HEK293 (cell line): Measurements from ENCODE around the gene MCU.

Source experiments
- CTCF ChIA-PET: fragments of 350-600 bp; formaldehyde crosslinking; extraction: SDS; loops from one replicate; lab custom pipeline; 2021; ENCODE audit warnings: antibody characterized with exemption; lab: Yijun Ruan, JAX
- POLR2A ChIA-PET: fragments of 300-600 bp; formaldehyde crosslinking; extraction: SDS; loops from one replicate; lab custom pipeline; 2020; ENCODE audit warnings: antibody characterized with exemption, inconsistent platforms; lab: Yijun Ruan, JAX
- H3K27ac ChIP-seq: fragments of 200-500 bp; sonication (Bioruptor generic); 2 replicates; pipeline ENCODE4 v1.5.1; 2014; ENCODE audit warnings: low read depth, low read length, control low read depth, inconsistent platforms; ENCODE audit errors: extremely low read depth
- H3K36me3 ChIP-seq, 2 experiments: fragments of 200-500 bp in 1 of 2; sonication (Bioruptor generic) in 1 of 2; 1 replicate in 1 of 2; 2 replicates in 1 of 2; pipeline ENCODE4 v1.5.1; 2014 to 2017; ENCODE audit warnings: inconsistent platforms in 2 of 2, low read length in 2 of 2; ENCODE audit not compliant: control insufficient read depth in 2 of 2, insufficient read depth in 1 of 2
- H3K4me1 ChIP-seq: fragments of 200-500 bp; sonication (Bioruptor generic); 2 replicates; pipeline ENCODE4 v1.5.1; 2014; ENCODE audit warnings: mild to moderate bottlenecking, low read length, inconsistent platforms; ENCODE audit not compliant: control insufficient read depth, insufficient read depth
- H3K4me3 ChIP-seq: 2 replicates; pipeline ENCODE4 v1.5.1; 2011; ENCODE audit warnings: low read depth, mild to moderate bottlenecking, control low read depth, low read length, moderate library complexity
- H3K9me3 ChIP-seq: fragments of 200-500 bp; sonication (Bioruptor generic); 2 replicates; pipeline ENCODE4 v1.5.1; 2014; ENCODE audit warnings: low read depth, low read length, inconsistent platforms; ENCODE audit not compliant: control insufficient read depth, insufficient read depth
- BCL11A ChIP-seq: fragments of 450-650 bp; formaldehyde crosslinking; IDR thresholded peaks from 2 replicates; pipeline ENCODE4 v1.5.1; 2016; ENCODE audit warnings: low read depth, missing biosample characterization, missing genetic modification characterization
- FEZF1 ChIP-seq: fragments of 450-650 bp; formaldehyde crosslinking; IDR thresholded peaks from 2 replicates; pipeline ENCODE4 v1.5.1; 2016; ENCODE audit warnings: missing biosample characterization, missing genetic modification characterization
- IKZF3 ChIP-seq: fragments of 450-650 bp; IDR thresholded peaks from 2 replicates; pipeline ENCODE4 v1.5.0; 2018; ENCODE audit warnings: missing biosample characterization, mild to moderate bottlenecking, missing genetic modification characterization, moderate library complexity
- KLF10 ChIP-seq: fragments of 450-650 bp; IDR thresholded peaks from 2 replicates; pipeline ENCODE4 v1.5.1; 2018; ENCODE audit warnings: missing biosample characterization, mild to moderate bottlenecking, missing genetic modification characterization
- SCRT1 ChIP-seq: fragments of 450-650 bp; formaldehyde crosslinking; IDR thresholded peaks from 2 replicates; pipeline ENCODE4 v1.5.1; 2016; ENCODE audit warnings: missing biosample characterization, missing genetic modification characterization, borderline replicate concordance
- SCRT2 ChIP-seq: fragments of 450-650 bp; formaldehyde crosslinking; IDR thresholded peaks from 2 replicates; pipeline ENCODE4 v1.5.1; 2016; ENCODE audit warnings: missing biosample characterization, missing genetic modification characterization
- TRIM28 ChIP-seq: IDR thresholded peaks from 2 replicates; pipeline ENCODE4 v1.6.1; 2011; ENCODE audit warnings: low read length, control low read depth, borderline replicate concordance
- ZBTB20 ChIP-seq: fragments of 450-650 bp; formaldehyde crosslinking; IDR thresholded peaks from 2 replicates; pipeline ENCODE4 v1.5.1; 2016; ENCODE audit warnings: missing biosample characterization, missing genetic modification characterization
- ZNF10 ChIP-seq: fragments of 450-650 bp; formaldehyde crosslinking; IDR thresholded peaks from 2 replicates; pipeline ENCODE4 v1.5.1; 2017; ENCODE audit warnings: missing biosample characterization, missing genetic modification characterization
- ZNF354C ChIP-seq: fragments of 450-650 bp; formaldehyde crosslinking; IDR thresholded peaks from 2 replicates; pipeline ENCODE4 v1.5.1; 2016; ENCODE audit warnings: missing biosample characterization, missing genetic modification characterization, low read depth, borderline replicate concordance
- ZNF362 ChIP-seq: fragments of 450-650 bp; formaldehyde crosslinking; IDR thresholded peaks from 2 replicates; pipeline ENCODE4 v1.5.1; 2016; ENCODE audit warnings: missing biosample characterization, missing genetic modification characterization
- ZNF558 ChIP-seq: fragments of 450-650 bp; formaldehyde crosslinking; IDR thresholded peaks from 2 replicates; pipeline ENCODE4 v1.5.1; 2016; ENCODE audit warnings: missing biosample characterization, missing genetic modification characterization
- ZNF561 ChIP-seq: fragments of 450-650 bp; IDR thresholded peaks from 2 replicates; pipeline ENCODE4 v1.5.1; 2018; ENCODE audit warnings: missing biosample characterization, missing genetic modification characterization, borderline replicate concordance
- ZNF571 ChIP-seq: fragments of 450-650 bp; formaldehyde crosslinking; IDR thresholded peaks from 2 replicates; pipeline ENCODE4 v1.5.0; 2017; ENCODE audit warnings: missing biosample characterization, missing genetic modification characterization
- ZNF596 ChIP-seq: fragments of 450-650 bp; IDR thresholded peaks from 2 replicates; pipeline ENCODE4 v1.5.0; 2018; ENCODE audit warnings: missing biosample characterization, mild to moderate bottlenecking, missing genetic modification characterization, moderate library complexity
- ZNF626 ChIP-seq: fragments of 450-650 bp; sonication (Bioruptor Pico); formaldehyde crosslinking; IDR thresholded peaks from 2 replicates; pipeline ENCODE4 v1.5.1; 2018; ENCODE audit warnings: missing biosample characterization, missing genetic modification characterization, inconsistent platforms
- ZNF629 ChIP-seq: fragments of 450-650 bp; formaldehyde crosslinking; IDR thresholded peaks from 2 replicates; pipeline ENCODE4 v1.5.1; 2017; ENCODE audit warnings: missing biosample characterization, missing genetic modification characterization
- ZNF639 ChIP-seq: fragments of 450-650 bp; formaldehyde crosslinking; IDR thresholded peaks from 2 replicates; pipeline ENCODE4 v1.5.1; 2016; ENCODE audit warnings: missing biosample characterization, missing genetic modification characterization
- ZNF660 ChIP-seq: fragments of 450-650 bp; IDR thresholded peaks from 2 replicates; pipeline ENCODE4 v1.5.1; 2018; ENCODE audit warnings: missing biosample characterization, mild to moderate bottlenecking, missing genetic modification characterization
- ZNF704 ChIP-seq: fragments of 450-650 bp; formaldehyde crosslinking; IDR thresholded peaks from 2 replicates; pipeline ENCODE4 v1.5.1; 2016; ENCODE audit warnings: missing biosample characterization, missing genetic modification characterization
- ZNF837 ChIP-seq: fragments of 450-650 bp; formaldehyde crosslinking; IDR thresholded peaks from 2 replicates; pipeline ENCODE4 v1.5.1; 2016; ENCODE audit warnings: missing biosample characterization, missing genetic modification characterization
- ZNF843 ChIP-seq: fragments of 450-650 bp; formaldehyde crosslinking; IDR thresholded peaks from 2 replicates; pipeline ENCODE4 v1.5.1; 2016; ENCODE audit warnings: missing biosample characterization, missing genetic modification characterization
- TF ChIP-seq, protein P1 (sequence below): fragments of 450-650 bp; formaldehyde crosslinking; IDR thresholded peaks from 2 replicates; pipeline ENCODE4 v1.5.1; 2017; ENCODE audit warnings: missing biosample characterization, missing genetic modification characterization
- TF ChIP-seq, protein P2 (sequence below): fragments of 450-650 bp; formaldehyde crosslinking; IDR thresholded peaks from 2 replicates; pipeline ENCODE4 v1.5.1; 2016; ENCODE audit warnings: missing biosample characterization, missing genetic modification characterization
- TF ChIP-seq, protein P3 (sequence below): fragments of 450-650 bp; formaldehyde crosslinking; IDR thresholded peaks from 2 replicates; pipeline ENCODE4 v1.5.0; 2017; ENCODE audit warnings: missing biosample characterization, missing genetic modification characterization, borderline replicate concordance

MCU gene

DNA sequence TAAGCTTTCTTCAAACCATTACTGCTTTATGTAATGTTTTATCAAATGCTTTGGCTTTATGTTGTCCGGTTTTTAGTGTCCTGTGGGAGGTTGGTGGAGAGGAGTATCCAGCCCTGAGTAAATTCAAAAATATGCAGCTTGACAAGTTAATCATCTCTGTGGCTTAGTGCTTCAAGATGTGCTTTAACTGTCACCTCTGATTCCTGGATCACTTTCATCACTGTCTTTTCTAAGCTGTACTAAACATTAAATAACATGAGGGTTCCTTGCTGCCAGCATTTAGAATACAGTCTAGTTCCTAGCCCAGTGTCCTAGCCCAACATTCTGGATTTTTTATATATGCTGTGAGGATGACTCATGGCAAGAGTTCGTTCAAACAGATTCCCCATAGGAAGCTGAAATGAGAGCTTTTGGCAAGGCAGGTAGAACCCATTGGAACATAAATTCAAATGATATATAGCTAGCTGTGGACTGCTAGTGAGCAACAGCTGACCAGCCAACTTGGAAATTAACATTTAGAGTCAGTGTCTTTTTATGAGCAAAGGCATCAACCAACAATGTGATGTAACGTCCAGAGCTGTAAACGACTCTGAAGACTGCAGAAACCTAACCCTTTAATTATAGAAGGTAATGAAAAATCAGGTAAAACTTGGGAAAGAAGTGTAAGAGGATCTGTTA is 120.9 kb downstream of the MCU start:
- POLR2A ChIA-PET: interaction anchor here (0.7 kb wide), 1 partner anchor 21 kb away, joined by 3 read pairs; no protein-coding TSS in a partner anchor
- H3K4me1 ChIP-seq: peaks cover 24% of the 10 kb centered on the region
- no peak overlapping the region for H3K4me3 ChIP-seq
- CTCF ChIA-PET: interaction anchor here (0.6 kb wide), 1 partner anchor 9 kb away, joined by 3 read pairs; no protein-coding TSS in a partner anchor
- no peaks in the 10 kb centered on the region for H3K36me3 ChIP-seq
- no peaks in the 10 kb centered on the region for H3K9me3 ChIP-seq
- no peak overlapping the region; the same call in 1 of the 2 replicates for H3K27ac ChIP-seq
- TF ChIP-seq IKZF3 (tag by site-specific recombination): 0 out of 2 replicates have a peak, but pooled peaks have one; percentile 23
- TF ChIP-seq ZNF843 (tag by site-specific recombination): 0 out of 2 replicates have a peak, but pooled peaks have one; percentile 16
- TF ChIP-seq FEZF1 (tag by site-specific recombination): peak; percentile 88
- TF ChIP-seq SCRT1 (tag by site-specific recombination): peak; percentile 82
- no peak for TF ChIP-seq ZNF596 (tag by site-specific recombination)
- TF ChIP-seq, protein P1, sequence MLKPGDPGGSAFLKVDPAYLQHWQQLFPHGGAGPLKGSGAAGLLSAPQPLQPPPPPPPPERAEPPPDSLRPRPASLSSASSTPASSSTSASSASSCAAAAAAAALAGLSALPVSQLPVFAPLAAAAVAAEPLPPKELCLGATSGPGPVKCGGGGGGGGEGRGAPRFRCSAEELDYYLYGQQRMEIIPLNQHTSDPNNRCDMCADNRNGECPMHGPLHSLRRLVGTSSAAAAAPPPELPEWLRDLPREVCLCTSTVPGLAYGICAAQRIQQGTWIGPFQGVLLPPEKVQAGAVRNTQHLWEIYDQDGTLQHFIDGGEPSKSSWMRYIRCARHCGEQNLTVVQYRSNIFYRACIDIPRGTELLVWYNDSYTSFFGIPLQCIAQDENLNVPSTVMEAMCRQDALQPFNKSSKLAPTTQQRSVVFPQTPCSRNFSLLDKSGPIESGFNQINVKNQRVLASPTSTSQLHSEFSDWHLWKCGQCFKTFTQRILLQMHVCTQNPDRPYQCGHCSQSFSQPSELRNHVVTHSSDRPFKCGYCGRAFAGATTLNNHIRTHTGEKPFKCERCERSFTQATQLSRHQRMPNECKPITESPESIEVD (tag by site-specific recombination): peak; percentile 44; the same call in 1 of the 2 replicates
- peak; percentile 69; the same call in 1 of the 2 replicates for TF ChIP-seq ZNF561 (tag by site-specific recombination)
- TF ChIP-seq BCL11A (tag by site-specific recombination): no peak
- TF ChIP-seq TRIM28: no peak
- TF ChIP-seq ZNF558 (tag by site-specific recombination): no peak
- TF ChIP-seq KLF10 (tag by site-specific recombination): no peak
- TF ChIP-seq ZNF362 (tag by site-specific recombination): peak; percentile 67
- no peak for TF ChIP-seq ZNF354C (tag by site-specific recombination)
- TF ChIP-seq, protein P2, sequence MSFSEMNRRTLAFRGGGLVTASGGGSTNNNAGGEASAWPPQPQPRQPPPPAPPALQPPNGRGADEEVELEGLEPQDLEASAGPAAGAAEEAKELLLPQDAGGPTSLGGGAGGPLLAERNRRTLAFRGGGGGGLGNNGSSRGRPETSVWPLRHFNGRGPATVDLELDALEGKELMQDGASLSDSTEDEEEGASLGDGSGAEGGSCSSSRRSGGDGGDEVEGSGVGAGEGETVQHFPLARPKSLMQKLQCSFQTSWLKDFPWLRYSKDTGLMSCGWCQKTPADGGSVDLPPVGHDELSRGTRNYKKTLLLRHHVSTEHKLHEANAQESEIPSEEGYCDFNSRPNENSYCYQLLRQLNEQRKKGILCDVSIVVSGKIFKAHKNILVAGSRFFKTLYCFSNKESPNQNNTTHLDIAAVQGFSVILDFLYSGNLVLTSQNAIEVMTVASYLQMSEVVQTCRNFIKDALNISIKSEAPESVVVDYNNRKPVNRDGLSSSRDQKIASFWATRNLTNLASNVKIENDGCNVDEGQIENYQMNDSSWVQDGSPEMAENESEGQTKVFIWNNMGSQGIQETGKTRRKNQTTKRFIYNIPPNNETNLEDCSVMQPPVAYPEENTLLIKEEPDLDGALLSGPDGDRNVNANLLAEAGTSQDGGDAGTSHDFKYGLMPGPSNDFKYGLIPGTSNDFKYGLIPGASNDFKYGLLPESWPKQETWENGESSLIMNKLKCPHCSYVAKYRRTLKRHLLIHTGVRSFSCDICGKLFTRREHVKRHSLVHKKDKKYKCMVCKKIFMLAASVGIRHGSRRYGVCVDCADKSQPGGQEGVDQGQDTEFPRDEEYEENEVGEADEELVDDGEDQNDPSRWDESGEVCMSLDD (tag by site-specific recombination): no peak
- no peak for TF ChIP-seq ZNF837 (tag by site-specific recombination)
- TF ChIP-seq SCRT2: peak; percentile 76
- TF ChIP-seq ZNF10: 0 out of 2 replicates have a peak, but pooled peaks have one; percentile 10
- peak; percentile 50; the same call in 1 of the 2 replicates for TF ChIP-seq ZNF639 (tag by site-specific recombination)
- TF ChIP-seq ZNF660 (tag by site-specific recombination): 0 out of 2 replicates have a peak, but pooled peaks have one; percentile 43
- TF ChIP-seq ZNF571 (tag by site-specific recombination): no peak
- TF ChIP-seq, protein P3, sequence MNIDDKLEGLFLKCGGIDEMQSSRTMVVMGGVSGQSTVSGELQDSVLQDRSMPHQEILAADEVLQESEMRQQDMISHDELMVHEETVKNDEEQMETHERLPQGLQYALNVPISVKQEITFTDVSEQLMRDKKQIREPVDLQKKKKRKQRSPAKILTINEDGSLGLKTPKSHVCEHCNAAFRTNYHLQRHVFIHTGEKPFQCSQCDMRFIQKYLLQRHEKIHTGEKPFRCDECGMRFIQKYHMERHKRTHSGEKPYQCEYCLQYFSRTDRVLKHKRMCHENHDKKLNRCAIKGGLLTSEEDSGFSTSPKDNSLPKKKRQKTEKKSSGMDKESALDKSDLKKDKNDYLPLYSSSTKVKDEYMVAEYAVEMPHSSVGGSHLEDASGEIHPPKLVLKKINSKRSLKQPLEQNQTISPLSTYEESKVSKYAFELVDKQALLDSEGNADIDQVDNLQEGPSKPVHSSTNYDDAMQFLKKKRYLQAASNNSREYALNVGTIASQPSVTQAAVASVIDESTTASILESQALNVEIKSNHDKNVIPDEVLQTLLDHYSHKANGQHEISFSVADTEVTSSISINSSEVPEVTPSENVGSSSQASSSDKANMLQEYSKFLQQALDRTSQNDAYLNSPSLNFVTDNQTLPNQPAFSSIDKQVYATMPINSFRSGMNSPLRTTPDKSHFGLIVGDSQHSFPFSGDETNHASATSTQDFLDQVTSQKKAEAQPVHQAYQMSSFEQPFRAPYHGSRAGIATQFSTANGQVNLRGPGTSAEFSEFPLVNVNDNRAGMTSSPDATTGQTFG (tag by site-specific recombination): no peak
- peak; percentile 86 for TF ChIP-seq ZBTB20 (tag by site-specific recombination)
- peak; percentile 32; the same call in 1 of the 2 replicates for TF ChIP-seq ZNF629 (tag by site-specific recombination)
- no peak for TF ChIP-seq ZNF704 (tag by site-specific recombination)
- TF ChIP-seq ZNF626 (tag by site-specific recombination): no peak
